IPS DF 6.9 (cell line): ENCODE data around the gene ARHGAP40.

ENCODE experiments used
- DNase-seq: peaks from one replicate; pipeline ENCODE4 v3.0.0-alpha.2; 2013; ENCODE audit warnings: low read depth, low spot score
- H3K27ac ChIP-seq: one replicate; pipeline ENCODE4 v1.5.1; 2013; ENCODE audit warnings: low read length, control low read depth
- H3K27me3 ChIP-seq: 2 replicates; pipeline ENCODE4 v1.6.1; 2013; ENCODE audit warnings: mild to moderate bottlenecking, low read length; ENCODE audit not compliant: control insufficient read depth, insufficient read depth
- H3K36me3 ChIP-seq: 2 replicates; pipeline ENCODE4 v1.6.1; 2013; ENCODE audit warnings: low read length; ENCODE audit not compliant: control insufficient read depth, insufficient read depth
- H3K4me1 ChIP-seq: 2 replicates; pipeline ENCODE4 v1.6.1; 2013; ENCODE audit warnings: low read length; ENCODE audit not compliant: control insufficient read depth, insufficient read depth
- H3K4me3 ChIP-seq: 2 replicates; pipeline ENCODE4 v1.5.1; 2013; ENCODE audit warnings: mild to moderate bottlenecking, low read length
- H3K9me3 ChIP-seq: 2 replicates; pipeline ENCODE4 v1.6.1; 2013; ENCODE audit warnings: low read length, inconsistent platforms; ENCODE audit not compliant: control insufficient read depth, insufficient read depth
- WGBS: extraction: QIAGEN DNeasy Blood & Tissue Kit; methylation state at CpG from one replicate; pipeline ENCODE4 v1.1.7; 2013; ENCODE audit warnings: mixed read lengths, missing lambda C conversion rate; ENCODE audit not compliant: insufficient read length, insufficient coverage; 5-methylcytosine and 5-hydroxymethylcytosine counted together

The ARHGAP40 gene

DNA sequence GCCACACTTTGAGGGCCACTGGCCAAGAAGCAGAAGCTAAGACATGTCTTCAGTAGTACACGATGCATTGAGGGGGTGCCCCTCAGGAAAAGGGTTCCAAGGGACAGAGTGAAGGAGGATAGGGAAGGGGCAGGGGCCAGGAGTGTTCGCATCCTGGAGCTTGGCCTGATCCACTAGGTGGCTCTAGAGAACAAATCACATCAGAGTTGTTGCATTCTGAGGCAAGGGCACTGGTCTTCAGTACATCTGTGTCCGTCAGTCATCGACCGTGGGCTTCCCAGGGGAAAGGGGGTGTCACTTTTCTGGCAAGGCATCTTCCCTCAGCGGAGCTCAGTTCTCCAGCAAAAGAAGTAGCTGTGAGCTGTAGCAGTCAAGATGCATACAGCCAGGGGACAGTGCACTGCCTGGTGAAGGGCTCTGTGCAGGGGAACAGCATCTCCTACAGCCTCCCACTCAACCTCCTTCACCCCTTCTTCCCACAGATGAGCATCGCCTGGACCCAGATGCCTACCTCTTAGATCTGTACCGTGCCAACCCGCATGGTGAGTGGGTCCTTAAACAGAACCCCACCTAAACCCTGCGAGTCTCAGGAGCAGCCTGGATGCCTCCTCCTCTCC, 47.8 kb downstream of the ARHGAP40 start:
- H3K9me3 ChIP-seq = no peaks in the 10 kb centered on the region
- WGBS = no CpG with 5 or more reads among the region's 10 CpGs
- H3K4me1 ChIP-seq = peaks cover 3% of the 10 kb centered on the region; the same call in 1 of the 2 replicates
- DNase-seq = no peak
- H3K36me3 ChIP-seq = no peaks in the 10 kb centered on the region
- no peak overlapping the region for H3K4me3 ChIP-seq
- peaks cover 14% of the 10 kb centered on the region for H3K27me3 ChIP-seq
- no peak overlapping the region for H3K27ac ChIP-seq

DNA sequence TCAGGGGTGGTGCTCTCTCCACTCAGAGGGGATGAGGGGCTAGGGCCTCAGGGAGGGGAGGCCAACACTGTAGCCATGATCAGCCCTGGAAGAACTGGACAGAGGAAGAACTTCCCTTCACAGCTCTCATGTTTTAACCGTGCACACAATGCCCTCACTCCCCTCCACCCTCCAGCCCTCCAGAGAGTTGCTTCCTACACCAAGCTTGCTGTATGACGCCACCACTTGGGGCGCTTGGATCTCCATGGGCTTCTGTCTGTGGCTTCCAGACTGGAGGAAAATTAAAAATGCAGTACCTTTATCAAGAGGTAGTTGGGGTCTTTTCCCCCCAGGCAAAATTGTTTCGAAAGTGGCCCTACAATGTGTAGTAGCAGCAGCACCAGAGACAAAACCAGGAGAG, 48.4 kb downstream of the ARHGAP40 start:
- H3K36me3 ChIP-seq = no peaks in the 10 kb centered on the region
- no CpG with 5 or more reads among the region's 4 CpGs for WGBS
- H3K4me1 ChIP-seq = peaks cover 3% of the 10 kb centered on the region; the same call in 1 of the 2 replicates
- DNase-seq = no peak
- no peak overlapping the region for H3K27ac ChIP-seq
- H3K9me3 ChIP-seq = no peaks in the 10 kb centered on the region
- H3K4me3 ChIP-seq = no peak overlapping the region
- H3K27me3 ChIP-seq = peaks cover 14% of the 10 kb centered on the region

DNA sequence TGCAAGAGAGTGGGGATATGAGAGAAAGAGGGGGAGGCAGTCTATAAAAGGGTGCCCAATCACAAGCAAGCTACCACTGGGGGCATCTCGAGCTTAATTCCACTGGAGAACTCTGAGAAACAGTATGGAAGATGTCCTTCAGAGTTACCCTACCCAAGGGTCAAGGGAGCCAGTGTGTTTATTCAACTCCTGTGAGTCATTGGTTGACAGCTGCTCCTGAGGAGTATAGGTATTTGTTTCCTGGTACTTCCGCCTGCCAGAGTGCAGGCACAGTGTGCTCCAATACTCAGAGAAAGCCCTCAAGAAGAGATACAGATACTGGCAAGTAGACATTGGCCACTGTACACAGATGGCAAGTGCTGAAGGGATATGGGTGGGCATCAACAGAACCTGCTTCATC, 49.5 kb downstream of the ARHGAP40 start:
- H3K27me3 ChIP-seq = peaks cover 7% of the 10 kb centered on the region; the same call in 1 of the 2 replicates
- WGBS = no CpG with 5 or more reads among the region's 2 CpGs

DNA sequence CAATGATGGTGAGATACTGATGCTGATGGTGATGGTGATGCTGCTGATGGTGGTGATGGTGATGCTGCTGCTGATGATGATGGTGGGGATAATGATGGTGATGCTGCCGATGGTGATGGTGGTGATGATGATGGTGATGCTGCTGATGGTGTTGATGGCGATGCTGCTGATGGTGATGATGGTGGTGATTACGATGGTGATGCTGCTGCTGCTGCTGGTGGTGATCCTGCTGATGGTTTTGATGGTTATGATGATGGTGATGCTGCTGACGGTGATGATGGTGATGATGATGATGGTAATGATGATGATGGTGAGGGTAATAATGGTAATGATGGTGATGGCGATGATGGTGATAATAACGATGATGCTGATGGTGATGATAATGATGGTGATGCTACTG, 50.0 kb downstream of the ARHGAP40 start:
- Histone ChIP-seq H3K27me3 (peaks cover 7% of the 10 kb centered on the region; the same call in 1 of the 2 replicates), H3K27ac (no peak overlapping the region), H3K4me1 (peaks cover 2% of the 10 kb centered on the region; the same call in 1 of the 2 replicates), H3K36me3 (no peaks in the 10 kb centered on the region), H3K9me3 (no peaks in the 10 kb centered on the region), H3K4me3 (no peak overlapping the region)
- DNase-seq = no peak
- 100% methylated on average over 2 of the region's 6 CpGs for WGBS

More for the DNA sequence above, 49.5 kb downstream of the ARHGAP40 start:
- Histone ChIP-seq H3K36me3 (no peaks in the 10 kb centered on the region), H3K4me1 (peaks cover 3% of the 10 kb centered on the region; the same call in 1 of the 2 replicates), H3K4me3 (no peak overlapping the region), H3K9me3 (no peaks in the 10 kb centered on the region), H3K27ac (no peak overlapping the region)
- no peak for DNase-seq

DNA sequence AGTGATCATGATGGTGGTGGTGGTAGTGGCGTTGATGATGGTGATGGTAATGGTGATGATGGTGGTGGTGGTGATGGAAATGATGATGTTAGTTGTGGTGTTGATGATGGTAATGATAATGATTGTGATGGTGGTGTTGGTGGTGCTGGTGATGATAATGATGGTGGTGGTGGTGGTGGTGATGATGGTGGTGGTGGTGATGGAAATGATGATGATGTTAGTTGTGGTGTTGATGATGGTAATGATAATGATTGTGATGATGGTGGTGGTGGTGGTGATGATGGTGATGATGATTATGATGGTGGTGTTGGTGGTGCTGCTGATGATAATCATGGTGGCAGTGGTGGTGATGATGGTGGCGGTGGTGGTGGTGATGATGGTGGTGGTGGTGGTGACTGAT, 51.4 kb downstream of the ARHGAP40 start:
- H3K36me3 ChIP-seq = no peaks in the 10 kb centered on the region
- no peak overlapping the region for H3K27ac ChIP-seq
- no CpG with 5 or more reads among the region's 2 CpGs for WGBS
- DNase-seq = no peak
- peaks cover 2% of the 10 kb centered on the region; the same call in 1 of the 2 replicates for H3K4me1 ChIP-seq
- no peaks in the 10 kb centered on the region for H3K9me3 ChIP-seq
- H3K4me3 ChIP-seq = no peak overlapping the region
- no peaks in the 10 kb centered on the region for H3K27me3 ChIP-seq

DNA sequence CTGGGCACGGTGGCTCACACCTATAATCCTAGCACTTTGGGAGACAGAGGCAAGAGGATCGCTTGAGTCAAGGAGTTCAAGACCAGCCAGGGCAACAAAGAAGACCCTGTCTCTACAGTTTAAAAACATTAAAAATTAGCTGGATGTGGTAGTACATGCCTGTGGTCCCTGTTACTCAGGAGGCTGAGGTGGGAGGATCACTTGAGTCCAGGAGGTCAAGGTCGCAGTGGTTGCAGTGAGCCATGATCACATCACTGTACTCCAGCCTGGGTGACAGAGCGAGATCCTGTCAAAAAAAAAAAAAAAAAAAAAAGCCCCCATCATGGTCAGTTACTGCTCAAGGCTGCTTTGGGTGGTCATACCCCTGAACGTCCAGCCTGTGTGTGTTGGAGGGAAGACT, 55.8 kb downstream of the ARHGAP40 start:
- Histone ChIP-seq H3K36me3 (no peaks in the 10 kb centered on the region), H3K27me3 (no peaks in the 10 kb centered on the region), H3K9me3 (no peaks in the 10 kb centered on the region), H3K27ac (no peak overlapping the region), H3K4me1 (0 out of 2 replicates have a peak, but pooled peaks cover 1% of the 10 kb centered on the region), H3K4me3 (no peak overlapping the region)
- no CpG with 5 or more reads among the region's 5 CpGs for WGBS
- DNase-seq = no peak

DNA sequence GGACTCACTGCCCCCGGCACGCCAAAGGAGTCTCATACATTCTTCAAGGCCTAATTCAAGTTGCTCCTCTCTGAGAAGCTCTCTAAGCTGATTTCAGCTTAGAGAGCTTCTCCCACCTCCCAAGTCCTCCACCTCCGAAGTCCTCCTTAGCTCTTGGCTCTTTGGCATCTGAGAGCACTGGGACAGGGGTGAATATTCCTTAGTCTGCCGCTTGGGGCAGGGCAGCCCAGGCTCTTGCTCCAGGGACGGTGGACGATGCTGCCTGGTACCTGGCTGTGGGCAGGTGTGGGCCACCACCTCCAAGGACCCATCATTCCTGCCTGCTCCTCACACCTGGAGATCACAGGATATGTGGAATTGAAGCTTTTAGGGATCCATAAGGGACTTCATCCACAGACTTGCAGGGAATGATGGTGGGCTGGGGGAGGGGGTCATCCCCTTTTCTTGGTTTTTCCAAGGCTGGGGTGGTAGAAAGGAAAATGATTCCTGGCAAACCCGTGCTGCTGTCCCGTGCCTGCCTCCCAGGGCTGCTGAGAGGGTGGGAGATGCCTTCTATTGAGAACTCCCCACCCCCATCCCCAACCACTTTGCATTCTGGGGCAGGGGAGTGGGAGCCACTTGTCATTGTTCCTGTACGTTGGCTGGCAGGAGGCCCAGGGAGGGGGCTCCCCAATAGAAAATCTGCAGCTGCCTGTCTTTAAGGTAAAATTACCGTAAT, 57.4 kb downstream of the ARHGAP40 start:
- DNase-seq = no peak
- H3K27me3 ChIP-seq = no peaks in the 10 kb centered on the region
- no CpG with 5 or more reads among the region's 10 CpGs for WGBS

DNA sequence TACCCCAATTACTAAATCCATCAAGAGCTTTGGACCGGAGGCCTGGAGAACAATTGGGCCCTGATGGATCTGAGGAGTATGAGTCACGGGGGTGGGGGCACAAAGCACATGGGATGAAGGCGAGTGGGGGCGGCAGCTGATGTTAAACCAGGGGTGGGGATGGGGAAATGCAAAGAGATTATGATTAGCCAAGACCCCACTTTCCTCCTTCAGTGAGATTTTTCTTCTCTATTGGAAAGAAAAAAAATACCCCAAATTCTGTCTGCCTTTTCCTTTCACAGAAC, 57.9 kb downstream of the ARHGAP40 start:
- Histone ChIP-seq H3K4me1 (0 out of 2 replicates have a peak, but pooled peaks cover 1% of the 10 kb centered on the region), H3K4me3 (no peak overlapping the region), H3K27ac (no peak overlapping the region), H3K27me3 (no peaks in the 10 kb centered on the region), H3K9me3 (no peaks in the 10 kb centered on the region), H3K36me3 (no peaks in the 10 kb centered on the region)
- DNase-seq = no peak
- WGBS = no CpG with 5 or more reads among the region's 4 CpGs

More for the DNA sequence above, 57.4 kb downstream of the ARHGAP40 start:
- Histone ChIP-seq H3K27ac (no peak overlapping the region), H3K4me1 (0 out of 2 replicates have a peak, but pooled peaks cover 1% of the 10 kb centered on the region), H3K4me3 (no peak overlapping the region), H3K36me3 (no peaks in the 10 kb centered on the region), H3K9me3 (no peaks in the 10 kb centered on the region)

DNA sequence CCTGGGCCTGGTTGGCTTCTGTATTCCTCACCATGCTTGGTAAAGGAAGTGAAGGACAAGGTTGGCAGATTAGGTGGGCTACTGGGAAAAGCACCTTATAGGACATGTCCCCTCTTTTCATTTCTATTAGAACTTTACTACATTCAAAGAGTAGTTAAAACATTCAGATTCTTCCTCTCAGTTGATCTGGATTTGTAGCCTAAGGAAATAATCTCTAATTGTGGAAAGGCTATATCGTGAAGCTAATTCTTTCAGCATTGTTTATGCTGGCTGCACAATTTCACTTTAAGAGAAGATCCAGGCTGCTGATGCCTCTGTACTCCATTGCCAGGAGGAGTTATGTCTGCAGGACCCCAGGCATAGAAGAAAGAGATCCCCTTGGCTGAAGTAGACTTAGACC, 58.8 kb downstream of the ARHGAP40 start:
- H3K27me3 ChIP-seq = no peaks in the 10 kb centered on the region
- DNase-seq = no peak
- no CpG with 5 or more reads among the region's 1 CpG for WGBS
- 0 out of 2 replicates have a peak, but pooled peaks cover 1% of the 10 kb centered on the region for H3K4me1 ChIP-seq
- no peaks in the 10 kb centered on the region for H3K36me3 ChIP-seq
- no peak overlapping the region for H3K4me3 ChIP-seq
- H3K9me3 ChIP-seq = no peaks in the 10 kb centered on the region
- H3K27ac ChIP-seq = no peak overlapping the region

DNA sequence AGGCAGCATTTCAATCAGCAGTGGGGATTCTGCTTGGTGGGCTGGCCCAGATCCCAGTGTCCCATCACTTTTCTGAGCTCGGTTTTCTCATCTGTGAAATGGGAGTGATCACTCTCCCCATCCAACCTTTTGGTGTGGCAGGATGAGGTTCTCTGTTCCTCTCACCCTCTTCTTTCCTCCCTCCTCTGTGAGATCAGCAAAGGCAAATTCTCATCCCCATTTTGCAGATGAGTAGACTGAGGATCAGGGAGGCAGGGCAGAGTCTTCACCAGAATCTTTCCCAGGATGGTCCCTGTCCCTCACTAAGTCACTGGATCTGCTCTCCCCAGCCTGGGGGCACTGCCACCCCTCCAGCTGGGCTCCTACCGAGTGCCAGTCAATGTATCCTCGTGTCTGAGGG, 62.1 kb downstream of the ARHGAP40 start:
- Histone ChIP-seq H3K36me3 (no peaks in the 10 kb centered on the region), H3K27me3 (no peaks in the 10 kb centered on the region)
- WGBS = no CpG with 5 or more reads among the region's 3 CpGs

More for the DNA sequence above, 62.1 kb downstream of the ARHGAP40 start:
- Histone ChIP-seq H3K4me3 (no peak overlapping the region), H3K9me3 (no peaks in the 10 kb centered on the region), H3K27ac (no peak overlapping the region), H3K4me1 (peaks cover 2% of the 10 kb centered on the region; the same call in 1 of the 2 replicates)
- DNase-seq = no peak
